HG02938 (cell line): ENCODE results near the gene NTRK1.

ENCODE experiments used
- ATAC-seq: cut with Tn5 transposase; IDR thresholded peaks from one replicate; pipeline ENCODE4 v1.9.1; 2021; ENCODE audit warnings: mild to moderate bottlenecking, moderate library complexity; ENCODE audit not compliant: unreplicated experiment

NTRK1 gene

GRCh38 chr1:156856282-156856785 is 4.3 kb upstream of the NTRK1 start:
- ATAC-seq = no peak

GRCh38 chr1:156857532-156857931 is 3.1 kb upstream of the NTRK1 start:
- ATAC-seq = no peak

- ATAC-seq = no peak
These were observed 2.1 kb upstream of the NTRK1 start for GRCh38 chr1:156858555-156858956.

- ATAC-seq = no peak
These were observed 1.6 kb upstream of the NTRK1 start, which contains the start of gene INSRR for GRCh38 chr1:156858959-156859522. Gene INSRR, minus strand, starts transcription at chr1:156859117. Its CDS starts 496 bp downstream, at chr1:156858621.

- no peak for ATAC-seq
These were observed 1.0 kb upstream of the NTRK1 start for GRCh38 chr1:156859523-156860112.

- no peak for ATAC-seq
These were observed 495 bp upstream of the NTRK1 start for GRCh38 chr1:156860113-156860627.

GRCh38 chr1:156862584-156862983 is 1.9 kb downstream of the NTRK1 start:
- no peak for ATAC-seq

GRCh38 chr1:156862997-156863599 is 2.4 kb downstream of the NTRK1 start:
- ATAC-seq = no peak

GRCh38 chr1:156863631-156864030 is 3.0 kb downstream of the NTRK1 start:
- no peak for ATAC-seq

- no peak for ATAC-seq
These were observed 4.1 kb downstream of the NTRK1 start for GRCh38 chr1:156864796-156865195.

- ATAC-seq = no peak
These were observed 4.6 kb downstream of the NTRK1 start for GRCh38 chr1:156865258-156865657.

- no peak for ATAC-seq
These were observed 5.2 kb downstream of the NTRK1 start for GRCh38 chr1:156865865-156866248.

- ATAC-seq = no peak
These were observed 5.7 kb downstream of the NTRK1 start for GRCh38 chr1:156866249-156866909.

- ATAC-seq = no peak
These were observed 7.7 kb downstream of the NTRK1 start for GRCh38 chr1:156868341-156868740.

GRCh38 chr1:156869455-156869854 is 8.8 kb downstream of the NTRK1 start:
- no peak for ATAC-seq

- ATAC-seq = no peak
These were observed 13.0 kb downstream of the NTRK1 start for GRCh38 chr1:156873659-156874058.

- ATAC-seq = no peak
These were observed 13.5 kb downstream of the NTRK1 start for GRCh38 chr1:156874142-156874541.

GRCh38 chr1:156874572-156875340 is 14.1 kb downstream of the NTRK1 start:
- ATAC-seq = no peak

- ATAC-seq = no peak
These were observed 14.6 kb downstream of the NTRK1 start for GRCh38 chr1:156875341-156875615.

- no peak for ATAC-seq
These were observed 15.6 kb downstream of the NTRK1 start for GRCh38 chr1:156876281-156876680.
